OCI-LY7 (cell line): ENCODE results near the gene BAIAP2. TPM values are rescaled to one million over a fixed set of nuclear protein-coding genes. Genes with fewer than 3 reads are reported as not detected.
"Not testable (repeated sequence)": the region's sequence is repeated elsewhere in the genome, so short reads cannot be mapped to it uniquely, and the experiment has no call there.

ENCODE experiments used
- BruUV-seq: library from RNA; stranded (reverse); fragments of 400-500 nt; replicated peaks from 2 replicates; lab custom pipeline; 2021; lab: Mats Ljungman, UMichigan
- CTCF ChIA-PET: fragments of 300-600 bp; sonication (Branson Sonifier 250); formaldehyde crosslinking; loops from one replicate; lab custom pipeline; 2022; ENCODE audit warnings: antibody characterized with exemption; ENCODE audit not compliant: unreplicated experiment; lab: Charles Lee
- POLR2A ChIA-PET: fragments of 300-600 bp; sonication (Branson Sonifier 250); formaldehyde crosslinking; loops from one replicate; lab custom pipeline; 2022; ENCODE audit warnings: antibody characterized with exemption; lab: Charles Lee
- DNase-seq: peaks from one replicate; pipeline ENCODE4 v3.0.0-alpha.2; 2015; ENCODE audit warnings: low spot score
- H2AFZ ChIP-seq: fragments of 200-600 bp; sonication (generic), shearing (Covaris generic); 2 replicates; pipeline ENCODE4 v1.6.1; 2014; ENCODE audit warnings: mild to moderate bottlenecking, antibody characterized with exemption, low read length, moderate library complexity
- H3K27ac ChIP-seq: fragments of 200-600 bp; sonication (generic); 2 replicates; pipeline ENCODE4 v1.5.1; 2014; ENCODE audit warnings: mixed run types, low read depth, mild to moderate bottlenecking, moderate library complexity, low read length, inconsistent platforms; ENCODE audit not compliant: poor library complexity, severe bottlenecking
- H3K36me3 ChIP-seq: fragments of 200-600 bp; sonication (generic); 2 replicates; pipeline ENCODE4 v1.6.1; 2014; ENCODE audit warnings: mild to moderate bottlenecking, antibody characterized with exemption, low read length, moderate library complexity, mixed read lengths; ENCODE audit not compliant: insufficient read depth
- H3K4me1 ChIP-seq: fragments of 200-600 bp; sonication (generic); 2 replicates; pipeline ENCODE4 v1.5.1; 2014; ENCODE audit warnings: mild to moderate bottlenecking, low read length; ENCODE audit not compliant: insufficient read depth, poor library complexity, severe bottlenecking
- H3K4me2 ChIP-seq: fragments of 200-600 bp; sonication (generic); 2 replicates; pipeline ENCODE4 v1.6.1; 2014; ENCODE audit warnings: mild to moderate bottlenecking, low read length
- H3K4me3 ChIP-seq: fragments of 200-600 bp; sonication (generic); 2 replicates; pipeline ENCODE4 v1.5.1; 2014; ENCODE audit warnings: mild to moderate bottlenecking, low read depth, low read length; ENCODE audit not compliant: poor library complexity, severe bottlenecking
- H3K79me2 ChIP-seq: fragments of 200-600 bp; sonication (generic); 2 replicates; pipeline ENCODE4 v1.6.1; 2016; ENCODE audit warnings: low read depth, mild to moderate bottlenecking, low read length, moderate library complexity, mixed read lengths; ENCODE audit not compliant: insufficient read depth
- H3K9me2 ChIP-seq: fragments of 200-600 bp; sonication (generic); 2 replicates; pipeline ENCODE4 v1.6.1; 2016; ENCODE audit warnings: mild to moderate bottlenecking, low read length, mixed read lengths; ENCODE audit not compliant: insufficient read depth
- H3K9me3 ChIP-seq: fragments of 200-600 bp; sonication (generic); 2 replicates; pipeline ENCODE4 v1.6.1; 2014; ENCODE audit warnings: mild to moderate bottlenecking, mixed run types, low read length, mixed read lengths
- H4K20me1 ChIP-seq: fragments of 200-600 bp; sonication (generic); 2 replicates; pipeline ENCODE4 v1.6.1; 2014; ENCODE audit warnings: mild to moderate bottlenecking, antibody characterized with exemption, low read length, moderate library complexity, mixed read lengths; ENCODE audit not compliant: insufficient read depth
- EZH2phosphoT487 ChIP-seq: fragments of 200-600 bp; sonication (generic); IDR thresholded peaks from 2 replicates; pipeline ENCODE4 v1.6.1; 2018; ENCODE audit warnings: low read depth, borderline replicate concordance, mild to moderate bottlenecking, mixed run types, antibody characterized with exemption, low read length, moderate library complexity, mixed read lengths
- intact Hi-C: fragments of 100-400 bp; cut with micrococcal nuclease; formaldehyde crosslinking; loops from one replicate; pipeline ENCODE4 v1.10.0; 2022; ENCODE audit not compliant: unreplicated experiment
- total RNA-seq, 2 experiments: library from RNA; depleted of rRNA in 1 of 2; stranded (reverse); fragments of >200 nt in 1 of 2; shearing (Covaris generic) in 1 of 2; gene quantifications; 2 replicates each; pipeline ENCODE4 v1.2.3, GENCODE V29; 2014 to 2022
- TF ChIP-seq, protein P1 (sequence below): fragments of 200-600 bp; sonication (generic); conservative IDR thresholded peaks from 2 replicates; pipeline ENCODE4 v1.5.1; 2014; ENCODE audit warnings: mild to moderate bottlenecking, antibody characterized with exemption, low read length, moderate library complexity, mixed read lengths

BAIAP2 gene
- total RNA-seq, 2 experiments from 2014 or later: 2.1 to 2.3 TPM

DNA sequence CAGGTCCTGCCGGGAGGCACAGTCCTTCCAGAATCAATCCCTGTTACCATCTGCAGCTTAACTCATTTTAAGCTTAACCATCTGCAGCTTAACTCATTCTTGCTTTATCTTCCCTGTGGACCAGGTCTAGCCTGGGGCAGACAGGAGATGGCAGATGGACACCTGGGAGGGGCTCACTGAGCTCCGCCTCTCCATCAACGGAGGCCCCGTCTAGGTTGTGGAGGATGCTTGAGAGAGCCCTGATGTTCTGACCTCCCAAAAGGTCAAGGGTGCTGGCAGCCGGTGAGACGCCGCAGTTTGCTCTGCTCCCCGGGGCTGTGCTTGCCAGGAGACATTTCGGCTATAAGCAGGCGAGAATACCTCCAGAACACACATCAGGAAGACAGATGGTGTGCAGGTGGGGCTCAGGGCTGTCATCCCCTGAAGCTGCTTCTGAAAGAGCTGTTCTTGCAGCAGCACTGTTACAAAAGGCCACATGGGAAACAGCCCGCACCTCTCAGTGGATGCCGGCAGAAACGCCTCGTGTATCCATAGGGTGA is 41.3 kb downstream of the BAIAP2 start:
- intact Hi-C loops: no loop called here
- Histone ChIP-seq H3K9me2 (no peaks in the 10 kb centered on the region), H3K36me3 (no peaks in the 10 kb centered on the region), H3K27ac (no peak overlapping the region), H3K79me2 (no peaks in the 10 kb centered on the region), H4K20me1 (no peaks in the 10 kb centered on the region), H2AFZ (no peak overlapping the region), H3K4me2 (no peak overlapping the region), H3K4me3 (no peak overlapping the region), H3K4me1 (no peaks in the 10 kb centered on the region), H3K9me3 (no peaks in the 10 kb centered on the region)
- DNase-seq: no peak
- CTCF ChIA-PET: no interaction called here
- BruUV-seq: no TSS peak
- no peak for TF ChIP-seq EZH2phosphoT487
- TF ChIP-seq, protein P1, sequence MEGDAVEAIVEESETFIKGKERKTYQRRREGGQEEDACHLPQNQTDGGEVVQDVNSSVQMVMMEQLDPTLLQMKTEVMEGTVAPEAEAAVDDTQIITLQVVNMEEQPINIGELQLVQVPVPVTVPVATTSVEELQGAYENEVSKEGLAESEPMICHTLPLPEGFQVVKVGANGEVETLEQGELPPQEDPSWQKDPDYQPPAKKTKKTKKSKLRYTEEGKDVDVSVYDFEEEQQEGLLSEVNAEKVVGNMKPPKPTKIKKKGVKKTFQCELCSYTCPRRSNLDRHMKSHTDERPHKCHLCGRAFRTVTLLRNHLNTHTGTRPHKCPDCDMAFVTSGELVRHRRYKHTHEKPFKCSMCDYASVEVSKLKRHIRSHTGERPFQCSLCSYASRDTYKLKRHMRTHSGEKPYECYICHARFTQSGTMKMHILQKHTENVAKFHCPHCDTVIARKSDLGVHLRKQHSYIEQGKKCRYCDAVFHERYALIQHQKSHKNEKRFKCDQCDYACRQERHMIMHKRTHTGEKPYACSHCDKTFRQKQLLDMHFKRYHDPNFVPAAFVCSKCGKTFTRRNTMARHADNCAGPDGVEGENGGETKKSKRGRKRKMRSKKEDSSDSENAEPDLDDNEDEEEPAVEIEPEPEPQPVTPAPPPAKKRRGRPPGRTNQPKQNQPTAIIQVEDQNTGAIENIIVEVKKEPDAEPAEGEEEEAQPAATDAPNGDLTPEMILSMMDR: no peak
- POLR2A ChIA-PET: no interaction called here

DNA sequence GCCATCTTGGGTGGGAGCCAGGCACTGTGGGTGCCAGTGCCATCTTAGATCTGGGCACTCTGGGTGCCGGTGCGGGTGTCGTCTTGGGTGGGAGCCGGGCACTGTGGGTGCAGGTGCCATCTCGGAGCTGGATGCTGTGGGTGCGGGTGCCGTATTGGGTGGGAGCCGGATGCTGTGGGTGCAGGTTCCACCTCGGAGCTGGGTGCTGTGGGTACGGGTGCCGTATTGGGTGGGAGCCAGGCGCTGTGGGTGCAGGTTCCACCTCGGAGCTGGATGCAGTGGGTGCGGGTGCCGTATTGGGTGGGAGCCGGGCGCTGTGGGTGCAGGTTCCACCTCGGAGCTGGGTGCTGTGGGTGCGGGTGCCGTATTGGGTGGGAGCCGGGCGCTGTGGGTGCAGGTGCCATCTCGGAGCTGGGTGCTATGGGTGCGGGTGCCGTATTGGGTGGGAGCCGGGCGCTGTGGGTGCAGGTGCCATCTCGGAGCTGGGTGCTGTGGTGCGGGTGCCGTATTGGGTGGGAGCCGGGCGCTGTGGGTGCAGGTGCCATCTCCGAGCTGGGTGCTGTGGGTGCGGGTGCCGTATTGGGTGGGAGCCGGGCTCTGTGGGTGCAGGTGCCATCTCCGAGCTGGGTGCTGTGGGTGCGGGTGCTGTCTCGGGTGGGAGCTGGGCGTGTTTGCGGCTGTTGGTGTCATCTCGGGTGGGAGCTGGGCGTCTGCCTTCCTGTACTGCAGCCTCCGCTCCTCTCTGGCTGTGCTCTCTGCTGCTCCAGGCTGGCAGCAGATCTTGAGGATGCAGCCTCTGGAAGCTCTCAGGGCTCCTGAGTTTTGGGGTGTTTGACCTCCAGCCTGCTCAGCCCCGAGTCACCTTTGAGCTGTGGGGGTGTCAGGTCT is 43.3 kb downstream of the BAIAP2 start:
- H3K9me3 ChIP-seq, H3K27ac ChIP-seq, H3K36me3 ChIP-seq, H3K9me2 ChIP-seq, BruUV-seq, H3K4me3 ChIP-seq, DNase-seq, H3K79me2 ChIP-seq, H2AFZ ChIP-seq, H4K20me1 ChIP-seq, H3K4me2 ChIP-seq, intact Hi-C loops, H3K4me1 ChIP-seq, CTCF ChIA-PET: not testable (repeated sequence)
- POLR2A ChIA-PET: interaction anchor here (0.6 to 0.7 kb wide), 2 partner anchors 22 to 38 kb away, joined by 3 to 5 read pairs; no protein-coding TSS in a partner anchor

DNA sequence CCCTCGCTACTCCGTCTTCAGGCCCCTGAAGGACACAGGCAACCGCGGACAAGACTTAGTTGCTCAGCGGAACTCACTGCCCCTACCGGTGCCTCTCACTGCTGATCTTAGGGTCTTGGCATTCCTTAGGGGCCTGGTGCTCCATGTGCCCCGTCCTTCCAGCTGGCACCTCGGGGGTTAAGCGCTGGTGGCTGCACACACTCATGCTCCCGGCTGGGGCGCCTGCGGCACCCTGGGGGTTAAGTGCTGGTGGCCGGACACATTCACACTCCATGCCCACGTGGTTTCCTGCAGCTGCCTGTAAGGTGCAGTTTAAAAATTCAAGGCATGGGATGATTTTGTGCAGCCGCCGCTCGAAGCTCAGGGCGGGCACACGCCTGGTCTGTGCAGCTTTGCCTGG is 45.1 kb downstream of the BAIAP2 start:
- no peak overlapping the region for H3K4me3 ChIP-seq
- no peak for DNase-seq
- intact Hi-C loops: no loop called here
- no peaks in the 10 kb centered on the region for H4K20me1 ChIP-seq
- no peaks in the 10 kb centered on the region for H3K79me2 ChIP-seq
- no peak overlapping the region for H3K4me2 ChIP-seq
- H3K36me3 ChIP-seq: no peaks in the 10 kb centered on the region
- no peaks in the 10 kb centered on the region for H3K9me2 ChIP-seq
- H3K9me3 ChIP-seq: no peaks in the 10 kb centered on the region
- ChIA-PET CTCF (no interaction called here), POLR2A (no interaction called here)
- TF ChIP-seq, protein P1: no peak
- TF ChIP-seq EZH2phosphoT487: no peak
- BruUV-seq: no TSS peak
- H3K27ac ChIP-seq: no peak overlapping the region
- no peak overlapping the region for H2AFZ ChIP-seq
- H3K4me1 ChIP-seq: no peaks in the 10 kb centered on the region
